HCT116 (cell line): ENCODE data around the gene ORM1. TPM values are rescaled to one million over a fixed set of nuclear protein-coding genes. Genes with fewer than 3 reads are reported as not detected.

Source experiments
- ATAC-seq: fragments of 200-7000 bp; cut with Tn5 transposase; 2 replicates; pipeline ENCODE4 v1.9.1; 2020; ENCODE audit warnings: mild to moderate bottlenecking, moderate library complexity
- BruUV-seq: library from RNA; stranded (reverse); fragments of 400-500 nt; replicated peaks from 2 replicates; lab custom pipeline; 2021; lab: Mats Ljungman, UMichigan
- CTCF ChIA-PET: fragments of 300-600 bp; sonication (Branson Sonifier 250); formaldehyde crosslinking; loops from one replicate; lab custom pipeline; 2021; ENCODE audit warnings: antibody characterized with exemption; lab: Charles Lee
- POLR2A ChIA-PET: fragments of 300-600, 350-600 bp; sonication (Branson Sonifier 250); formaldehyde crosslinking; loops from one replicate; lab custom pipeline; 2021; ENCODE audit warnings: antibody characterized with exemption; lab: Charles Lee
- RAD21 ChIA-PET, 2 experiments: fragments of 300-600 bp; sonication (Branson Sonifier 250); formaldehyde crosslinking; loops; one replicate each; lab custom pipeline; 2023; ENCODE audit warnings: low total read pairs in 2 of 2; ENCODE audit not compliant: uncharacterized antibody in 2 of 2, unreplicated experiment in 2 of 2, low non-redundant PET in 1 of 2; lab: Charles Lee
- DNase-seq: peaks from one replicate; pipeline ENCODE4 v3.0.0-alpha.2; 2010; ENCODE audit warnings: low read depth, low spot score
- H2AFZ ChIP-seq: fragments of 200-600 bp; shearing (Covaris generic), sonication (generic); 2 replicates; pipeline ENCODE4 v1.6.1; 2017; ENCODE audit warnings: low read depth, mixed run types, mixed read lengths, antibody characterized with exemption, low read length; ENCODE audit not compliant: poor library complexity, severe bottlenecking
- H3K27ac ChIP-seq: 2 replicates; pipeline ENCODE4 v1.5.1; 2012; ENCODE audit warnings: low read depth, low read length
- H3K27me3 ChIP-seq: fragments of 200-600 bp; sonication (generic); 2 replicates; pipeline ENCODE4 v1.6.1; 2016; ENCODE audit warnings: mixed run types, low read length, mixed read lengths; ENCODE audit not compliant: insufficient read depth
- H3K36me3 ChIP-seq, 2 experiments: fragments of 200-500 bp in 1 of 2; fragments of 200-600 bp in 1 of 2; sonication (Bioruptor generic) in 1 of 2; sonication (generic) in 1 of 2; 2 replicates each; pipeline versions ENCODE4 v1.5.1 to v1.6.1; 2014 to 2016; ENCODE audit warnings: low read length in 2 of 2, inconsistent platforms in 1 of 2, mixed read lengths in 1 of 2, mixed run types in 1 of 2; ENCODE audit not compliant: insufficient read depth in 2 of 2, control insufficient read depth in 1 of 2
- H3K4me1 ChIP-seq, 2 experiments: fragments of 200-600 bp in 1 of 2; sonication (generic) in 1 of 2; 2 replicates each; pipeline versions ENCODE4 v1.5.1 to v1.6.1; 2012 to 2017; ENCODE audit warnings: low read length in 2 of 2, inconsistent platforms in 1 of 2, mild to moderate bottlenecking in 1 of 2, mixed read lengths in 1 of 2, mixed run types in 1 of 2, moderate library complexity in 1 of 2; ENCODE audit not compliant: insufficient read depth in 2 of 2, control insufficient read depth in 1 of 2
- H3K4me2 ChIP-seq: fragments of 200-600 bp; sonication (generic); 2 replicates; pipeline ENCODE4 v1.6.1; 2017; ENCODE audit warnings: mixed run types, low read length, mixed read lengths
- H3K4me3 ChIP-seq, 2 experiments: fragments of 200-600 bp in 1 of 2; sonication (generic) in 1 of 2; replicated peaks in 1 of 2; 2 replicates each; pipeline ENCODE4 v1.5.1; 2011 to 2016; ENCODE audit warnings: low read length in 2 of 2, control low read depth in 1 of 2, low read depth in 1 of 2, mild to moderate bottlenecking in 1 of 2, mixed read lengths in 1 of 2, mixed run types in 1 of 2
- H3K79me2 ChIP-seq: fragments of 200-600 bp; sonication (generic); 2 replicates; pipeline ENCODE4 v1.6.1; 2017; ENCODE audit warnings: mild to moderate bottlenecking, mixed run types, low read length, moderate library complexity, mixed read lengths; ENCODE audit not compliant: insufficient read depth
- H3K9ac ChIP-seq: fragments of 200-600 bp; sonication (generic); 2 replicates; pipeline ENCODE4 v1.6.1; 2016; ENCODE audit warnings: low read length, mixed read lengths
- H3K9me2 ChIP-seq: fragments of 200-600 bp; sonication (generic), shearing (Covaris generic); 2 replicates; pipeline ENCODE4 v1.6.1; 2017; ENCODE audit warnings: mixed run types, mild to moderate bottlenecking, moderate library complexity; ENCODE audit not compliant: insufficient read depth
- H3K9me3 ChIP-seq, 2 experiments: fragments of 200-500 bp in 1 of 2; fragments of 200-600 bp in 1 of 2; sonication (Bioruptor generic) in 1 of 2; sonication (generic) in 1 of 2; 2 replicates each; pipeline ENCODE4 v1.6.1; 2014 to 2017; ENCODE audit warnings: low read length in 2 of 2, mixed read lengths in 2 of 2, inconsistent platforms in 1 of 2, low read depth in 1 of 2, mild to moderate bottlenecking in 1 of 2, mixed run types in 1 of 2, moderate library complexity in 1 of 2; ENCODE audit not compliant: control insufficient read depth in 1 of 2, insufficient read depth in 1 of 2
- H4K20me1 ChIP-seq: fragments of 200-600 bp; sonication (generic), shearing (Covaris generic); 2 replicates; pipeline ENCODE4 v1.6.1; 2017; ENCODE audit warnings: mixed run types, mild to moderate bottlenecking, moderate library complexity; ENCODE audit not compliant: insufficient read depth
- CBX3 ChIP-seq: IDR thresholded peaks from 2 replicates; pipeline ENCODE4 v1.6.1; 2012; ENCODE audit warnings: low read depth
- CEBPB ChIP-seq: IDR thresholded peaks from 2 replicates; pipeline ENCODE4 v1.6.1; 2012; ENCODE audit warnings: low read depth
- EGR1 ChIP-seq: IDR thresholded peaks from 2 replicates; pipeline ENCODE4 v1.6.1; 2012; ENCODE audit warnings: low read depth
- EZH2 ChIP-seq: fragments of 200-600 bp; sonication (generic); IDR thresholded peaks from 2 replicates; pipeline ENCODE4 v1.6.1; 2017; ENCODE audit warnings: antibody characterized with exemption, mixed run types
- EZH2phosphoT487 ChIP-seq: fragments of 200-600 bp; IDR thresholded peaks from 2 replicates; pipeline ENCODE4 v1.6.1; 2018; ENCODE audit warnings: antibody characterized with exemption, borderline replicate concordance
- JUND ChIP-seq: IDR thresholded peaks from 2 replicates; pipeline ENCODE4 v1.6.1; 2012
- POLR2A ChIP-seq: IDR thresholded peaks from 2 replicates; pipeline ENCODE4 v1.7.0; 2011; ENCODE audit warnings: borderline replicate concordance; ENCODE audit not compliant: insufficient read depth, insufficient read length; ENCODE audit errors: extremely low read depth
- POLR2AphosphoS5 ChIP-seq: IDR thresholded peaks from 2 replicates; pipeline ENCODE4 v1.6.1; 2011; ENCODE audit warnings: mild to moderate bottlenecking, low read depth, low read length, moderate library complexity
- SIN3A ChIP-seq: IDR thresholded peaks from 2 replicates; pipeline ENCODE4 v1.6.1; 2012; ENCODE audit warnings: low read depth
- SP1 ChIP-seq: IDR thresholded peaks from 2 replicates; pipeline ENCODE4 v1.6.1; 2012; ENCODE audit warnings: low read depth
- SRF ChIP-seq: IDR thresholded peaks from 2 replicates; pipeline ENCODE4 v1.6.1; 2012; ENCODE audit warnings: low read depth
- TCF7L2 ChIP-seq: IDR thresholded peaks from 2 replicates; pipeline ENCODE4 v1.7.0; 2011; ENCODE audit warnings: borderline replicate concordance, inconsistent platforms; ENCODE audit not compliant: insufficient read depth, insufficient read length; ENCODE audit errors: extremely low read depth
- YY1 ChIP-seq: IDR thresholded peaks from 2 replicates; pipeline ENCODE4 v1.6.1; 2011; ENCODE audit warnings: low read length, low read depth, moderate library complexity, mild to moderate bottlenecking; ENCODE audit not compliant: insufficient replicate concordance; ENCODE audit errors: extremely low read depth
- ZNF274 ChIP-seq: fragments of 200-500 bp; sonication (Bioruptor generic); IDR thresholded peaks from 2 replicates; pipeline ENCODE4 v1.6.1; 2014; ENCODE audit warnings: mild to moderate bottlenecking, low read depth, low read length, inconsistent platforms
- intact Hi-C: fragments of 100-400 bp; cut with micrococcal nuclease; formaldehyde crosslinking; loops from 2 replicates; pipeline ENCODE4 v1.10.0; 2022
- total RNA-seq: library from RNA; stranded (reverse); gene quantifications from one replicate; pipeline ENCODE4 v1.2.1, GENCODE V29; 2021; ENCODE audit not compliant: unreplicated experiment
- TF ChIP-seq, protein P1 (sequence below), 3 experiments: fragments of 200-600 bp in 1 of 3; sonication (generic) in 1 of 3; IDR thresholded peaks in 2 of 3; conservative IDR thresholded peaks in 1 of 3; 2 replicates each; pipeline ENCODE4 v1.5.1; 2012 to 2017; ENCODE audit warnings: low read depth in 2 of 3, low read length in 2 of 3, antibody characterized with exemption in 1 of 3, borderline replicate concordance in 1 of 3, control low read depth in 1 of 3, mild to moderate bottlenecking in 1 of 3, mixed read lengths in 1 of 3, mixed run types in 1 of 3, moderate library complexity in 1 of 3; ENCODE audit not compliant: insufficient read depth in 1 of 3
- TF ChIP-seq, protein P2 (sequence below): IDR thresholded peaks from 2 replicates; pipeline ENCODE4 v1.6.1; 2012
- TF ChIP-seq, protein P3 (sequence below): IDR thresholded peaks from 2 replicates; pipeline ENCODE4 v1.6.1; 2011; ENCODE audit warnings: mild to moderate bottlenecking, low read length, moderate library complexity; ENCODE audit not compliant: insufficient replicate concordance; ENCODE audit errors: extremely low read depth
- TF ChIP-seq, protein P4 (sequence below): IDR thresholded peaks from 2 replicates; pipeline ENCODE4 v1.6.1; 2012
- TF ChIP-seq, protein P5 (sequence below): IDR thresholded peaks from 2 replicates; pipeline ENCODE4 v1.6.1; 2012; ENCODE audit warnings: low read depth

Gene ORM1
- total RNA-seq, 1 experiment from 2014 or later: 5.6 TPM

DNA sequence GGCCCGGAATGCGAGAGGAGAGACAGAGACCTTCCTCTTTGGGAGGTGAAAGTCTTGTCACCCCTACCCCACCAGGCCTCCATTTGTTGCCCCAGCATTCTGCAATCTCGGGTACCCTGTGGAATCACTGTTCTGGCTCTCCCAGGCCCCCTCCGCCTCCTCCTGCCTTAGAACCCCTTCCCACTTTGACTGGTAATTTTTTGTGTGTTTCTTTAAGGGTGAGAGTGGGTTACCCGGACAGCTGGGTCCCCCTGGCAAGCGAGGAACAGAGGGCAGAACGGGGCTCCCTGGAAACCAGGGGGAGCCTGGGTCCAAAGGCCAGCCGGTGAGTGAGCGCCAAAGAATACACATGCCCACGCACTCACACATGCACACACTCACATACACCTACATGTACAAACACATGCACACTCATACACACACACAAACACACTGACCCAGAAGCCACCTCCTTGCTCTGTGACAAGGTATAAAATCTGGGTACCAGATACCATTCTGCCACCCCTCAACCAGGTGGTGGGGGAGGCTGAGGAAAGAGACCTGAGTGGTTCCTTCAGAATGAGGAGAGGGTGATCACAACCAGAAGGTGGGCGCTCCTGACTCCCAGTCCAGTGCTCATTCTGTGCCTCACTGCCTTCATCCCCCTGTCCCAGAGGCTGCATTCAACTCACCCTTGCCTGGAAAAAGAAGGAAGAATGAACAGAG, 30.9 kb upstream of the ORM1 start:
- Histone ChIP-seq H3K79me2 (no peaks in the 10 kb centered on the region), H4K20me1 (no peaks in the 10 kb centered on the region), H3K27me3 (no peaks in the 10 kb centered on the region), H3K9ac (no peak overlapping the region), H3K4me2 (no peak overlapping the region), H3K9me2 (no peaks in the 10 kb centered on the region), H3K9me3 (no peaks in the 10 kb centered on the region), H3K4me3 (no peak overlapping the region), H3K4me1 (no peaks in the 10 kb centered on the region), H3K27ac (no peak overlapping the region), H2AFZ (no peak overlapping the region), H3K36me3 (peaks cover 0 to 8% of the 10 kb centered on the region in 2 experiments; a peak in 1 of 4 replicates)
- CTCF ChIA-PET: interaction anchor here (1.4 to 5.4 kb wide), 4 partner anchors 8 to 210 kb away, joined by 4 to 120 read pairs (median 29); partner anchors contain the start of gene COL27A1
- BruUV-seq: no TSS peak
- ATAC-seq: no peak
- intact Hi-C loops: loop anchor here (1.0 to 5.0 kb wide), 4 partner anchors 137 to 555 kb away; partner anchors contain the start of gene COL27A1
- RAD21 ChIA-PET: interaction anchor here (0.8 to 2.5 kb wide), 5 partner anchors 53 to 209 kb away, joined by 3 to 19 read pairs (median 16); no protein-coding TSS in a partner anchor
- no peak for DNase-seq
- POLR2A ChIA-PET: no interaction called here
- TF ChIP-seq SIN3A (no peak), YY1 (no peak), SRF (no peak), EZH2 (no peak), TCF7L2 (no peak), EGR1 (no peak), SP1 (no peak), POLR2AphosphoS5 (no peak), POLR2A (no peak), JUND (no peak), ZNF274 (no peak), CBX3 (no peak), CEBPB (no peak), EZH2phosphoT487 (no peak)
- TF ChIP-seq, protein P1, sequence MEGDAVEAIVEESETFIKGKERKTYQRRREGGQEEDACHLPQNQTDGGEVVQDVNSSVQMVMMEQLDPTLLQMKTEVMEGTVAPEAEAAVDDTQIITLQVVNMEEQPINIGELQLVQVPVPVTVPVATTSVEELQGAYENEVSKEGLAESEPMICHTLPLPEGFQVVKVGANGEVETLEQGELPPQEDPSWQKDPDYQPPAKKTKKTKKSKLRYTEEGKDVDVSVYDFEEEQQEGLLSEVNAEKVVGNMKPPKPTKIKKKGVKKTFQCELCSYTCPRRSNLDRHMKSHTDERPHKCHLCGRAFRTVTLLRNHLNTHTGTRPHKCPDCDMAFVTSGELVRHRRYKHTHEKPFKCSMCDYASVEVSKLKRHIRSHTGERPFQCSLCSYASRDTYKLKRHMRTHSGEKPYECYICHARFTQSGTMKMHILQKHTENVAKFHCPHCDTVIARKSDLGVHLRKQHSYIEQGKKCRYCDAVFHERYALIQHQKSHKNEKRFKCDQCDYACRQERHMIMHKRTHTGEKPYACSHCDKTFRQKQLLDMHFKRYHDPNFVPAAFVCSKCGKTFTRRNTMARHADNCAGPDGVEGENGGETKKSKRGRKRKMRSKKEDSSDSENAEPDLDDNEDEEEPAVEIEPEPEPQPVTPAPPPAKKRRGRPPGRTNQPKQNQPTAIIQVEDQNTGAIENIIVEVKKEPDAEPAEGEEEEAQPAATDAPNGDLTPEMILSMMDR (IDR thresholded peaks at IDR 0.05 in 2 of 3, conservative IDR thresholded peaks at IDR 0.05 in 1 of 3; ENCODE audit: borderline replicate concordance in 1 of 3, insufficient read depth in 1 of 3, low read depth in 2 of 3, low read length in 2 of 3): no peak
- TF ChIP-seq, protein P2, sequence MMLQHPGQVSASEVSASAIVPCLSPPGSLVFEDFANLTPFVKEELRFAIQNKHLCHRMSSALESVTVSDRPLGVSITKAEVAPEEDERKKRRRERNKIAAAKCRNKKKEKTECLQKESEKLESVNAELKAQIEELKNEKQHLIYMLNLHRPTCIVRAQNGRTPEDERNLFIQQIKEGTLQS: no peak
- TF ChIP-seq, protein P3, sequence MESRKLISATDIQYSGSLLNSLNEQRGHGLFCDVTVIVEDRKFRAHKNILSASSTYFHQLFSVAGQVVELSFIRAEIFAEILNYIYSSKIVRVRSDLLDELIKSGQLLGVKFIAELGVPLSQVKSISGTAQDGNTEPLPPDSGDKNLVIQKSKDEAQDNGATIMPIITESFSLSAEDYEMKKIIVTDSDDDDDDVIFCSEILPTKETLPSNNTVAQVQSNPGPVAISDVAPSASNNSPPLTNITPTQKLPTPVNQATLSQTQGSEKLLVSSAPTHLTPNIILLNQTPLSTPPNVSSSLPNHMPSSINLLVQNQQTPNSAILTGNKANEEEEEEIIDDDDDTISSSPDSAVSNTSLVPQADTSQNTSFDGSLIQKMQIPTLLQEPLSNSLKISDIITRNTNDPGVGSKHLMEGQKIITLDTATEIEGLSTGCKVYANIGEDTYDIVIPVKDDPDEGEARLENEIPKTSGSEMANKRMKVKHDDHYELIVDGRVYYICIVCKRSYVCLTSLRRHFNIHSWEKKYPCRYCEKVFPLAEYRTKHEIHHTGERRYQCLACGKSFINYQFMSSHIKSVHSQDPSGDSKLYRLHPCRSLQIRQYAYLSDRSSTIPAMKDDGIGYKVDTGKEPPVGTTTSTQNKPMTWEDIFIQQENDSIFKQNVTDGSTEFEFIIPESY: no peak
- TF ChIP-seq, protein P4, sequence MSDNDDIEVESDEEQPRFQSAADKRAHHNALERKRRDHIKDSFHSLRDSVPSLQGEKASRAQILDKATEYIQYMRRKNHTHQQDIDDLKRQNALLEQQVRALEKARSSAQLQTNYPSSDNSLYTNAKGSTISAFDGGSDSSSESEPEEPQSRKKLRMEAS: no peak
- TF ChIP-seq, protein P5, sequence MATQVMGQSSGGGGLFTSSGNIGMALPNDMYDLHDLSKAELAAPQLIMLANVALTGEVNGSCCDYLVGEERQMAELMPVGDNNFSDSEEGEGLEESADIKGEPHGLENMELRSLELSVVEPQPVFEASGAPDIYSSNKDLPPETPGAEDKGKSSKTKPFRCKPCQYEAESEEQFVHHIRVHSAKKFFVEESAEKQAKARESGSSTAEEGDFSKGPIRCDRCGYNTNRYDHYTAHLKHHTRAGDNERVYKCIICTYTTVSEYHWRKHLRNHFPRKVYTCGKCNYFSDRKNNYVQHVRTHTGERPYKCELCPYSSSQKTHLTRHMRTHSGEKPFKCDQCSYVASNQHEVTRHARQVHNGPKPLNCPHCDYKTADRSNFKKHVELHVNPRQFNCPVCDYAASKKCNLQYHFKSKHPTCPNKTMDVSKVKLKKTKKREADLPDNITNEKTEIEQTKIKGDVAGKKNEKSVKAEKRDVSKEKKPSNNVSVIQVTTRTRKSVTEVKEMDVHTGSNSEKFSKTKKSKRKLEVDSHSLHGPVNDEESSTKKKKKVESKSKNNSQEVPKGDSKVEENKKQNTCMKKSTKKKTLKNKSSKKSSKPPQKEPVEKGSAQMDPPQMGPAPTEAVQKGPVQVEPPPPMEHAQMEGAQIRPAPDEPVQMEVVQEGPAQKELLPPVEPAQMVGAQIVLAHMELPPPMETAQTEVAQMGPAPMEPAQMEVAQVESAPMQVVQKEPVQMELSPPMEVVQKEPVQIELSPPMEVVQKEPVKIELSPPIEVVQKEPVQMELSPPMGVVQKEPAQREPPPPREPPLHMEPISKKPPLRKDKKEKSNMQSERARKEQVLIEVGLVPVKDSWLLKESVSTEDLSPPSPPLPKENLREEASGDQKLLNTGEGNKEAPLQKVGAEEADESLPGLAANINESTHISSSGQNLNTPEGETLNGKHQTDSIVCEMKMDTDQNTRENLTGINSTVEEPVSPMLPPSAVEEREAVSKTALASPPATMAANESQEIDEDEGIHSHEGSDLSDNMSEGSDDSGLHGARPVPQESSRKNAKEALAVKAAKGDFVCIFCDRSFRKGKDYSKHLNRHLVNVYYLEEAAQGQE: no peak
